ENCODE results near the gene STX12.
"Not testable (repeated sequence)": the region's sequence is repeated elsewhere in the genome, so short reads cannot be mapped to it uniquely, and the experiment has no call there.

Gene STX12

GRCh38 chr1:27772932-27773825 is at the start of gene STX12:
STX12 (plus strand) TSS chr1:27773219; CDS start chr1:27773308, 89 bp downstream.
- DNase-seq = peak; percentile 97 to 99

GRCh38 chr1:27724961-27725373 is 48.1 kb upstream of the STX12 start:
- DNase-seq = peak in 1 of 2 experiments; percentile 1

GRCh38 chr1:27725374-27726172 is 47.4 kb upstream of the STX12 start, which contains the start of gene FAM76A:
FAM76A (plus strand) TSS chr1:27725961; CDS start chr1:27726081, 120 bp downstream.
- DNase-seq = peak; percentile 99

GRCh38 chr1:27726173-27727044 is 46.6 kb upstream of the STX12 start:
- peak in 1 of 2 experiments; percentile 26 for DNase-seq

- no peak for DNase-seq
Measured at GRCh38 chr1:27727126-27727525, 45.9 kb upstream of the STX12 start.

GRCh38 chr1:27736252-27736651 is 36.8 kb upstream of the STX12 start:
- no peak for DNase-seq

- no peak for DNase-seq
Measured at GRCh38 chr1:27741121-27741520, 31.9 kb upstream of the STX12 start.

- no peak for DNase-seq
Measured at GRCh38 chr1:27744556-27744955, 28.5 kb upstream of the STX12 start.

- no peak for DNase-seq
Measured at GRCh38 chr1:27745466-27745865, 27.6 kb upstream of the STX12 start.

GRCh38 chr1:27752360-27752759 is 20.7 kb upstream of the STX12 start:
- DNase-seq = no peak

GRCh38 chr1:27755286-27755685 is 17.7 kb upstream of the STX12 start:
- DNase-seq = no peak

- no peak for DNase-seq
Measured at GRCh38 chr1:27755865-27756264, 17.2 kb upstream of the STX12 start.

GRCh38 chr1:27759236-27759635 is 13.8 kb upstream of the STX12 start:
- no peak for DNase-seq

- DNase-seq = no peak
Measured at GRCh38 chr1:27760426-27760825, 12.6 kb upstream of the STX12 start.

- no peak for DNase-seq
Measured at GRCh38 chr1:27762033-27762432, 11.0 kb upstream of the STX12 start.

GRCh38 chr1:27763358-27763757 is 9.7 kb upstream of the STX12 start:
- no peak for DNase-seq

GRCh38 chr1:27770293-27770830 is 2.7 kb upstream of the STX12 start:
- no peak for DNase-seq

- DNase-seq = no peak
Measured at GRCh38 chr1:27772036-27772931, 735 bp upstream of the STX12 start.

GRCh38 chr1:27773826-27774445 is 917 bp downstream of the STX12 start:
- no peak for DNase-seq

GRCh38 chr1:27774654-27775053 is 1.6 kb downstream of the STX12 start:
- no peak for DNase-seq

GRCh38 chr1:27775336-27775735 is 2.3 kb downstream of the STX12 start:
- not testable (repeated sequence) for DNase-seq

All from stimulated activated CD4-positive, alpha-beta T cell treated with anti-CD3 and anti-CD28 coated beads, Interleukin-4, amount 100 ng/mL, for 4 hours (primary cell).